HG03175 (cell line): ENCODE results near the gene ANXA9.

ENCODE experiments used
- ATAC-seq: cut with Tn5 transposase; IDR thresholded peaks from one replicate; pipeline ENCODE4 v1.9.1; 2021; ENCODE audit warnings: mild to moderate bottlenecking, moderate library complexity; ENCODE audit not compliant: unreplicated experiment

ANXA9 gene

GRCh38 chr1:151002611-151003010, 20.5 kb downstream of the ANXA9 start:
- no peak for ATAC-seq

- ATAC-seq = no peak
Measured at GRCh38 chr1:151003180-151003579, 21.1 kb downstream of the ANXA9 start.

GRCh38 chr1:151005729-151006319, 23.7 kb downstream of the ANXA9 start:
- no peak for ATAC-seq

GRCh38 chr1:151006327-151007052, 24.4 kb downstream of the ANXA9 start, which contains the start of gene MINDY1:
MINDY1 (minus strand) TSS chr1:151006902; CDS start chr1:151002617, 4,285 bp downstream.
- peak; percentile 34 for ATAC-seq

GRCh38 chr1:151007853-151008243, 25.8 kb downstream of the ANXA9 start:
- ATAC-seq = no peak

GRCh38 chr1:151008244-151009205, 26.4 kb downstream of the ANXA9 start, which contains the start of gene PRUNE1:
PRUNE1 (plus strand) TSS chr1:151008449; CDS start chr1:151008633, 184 bp downstream.
- peak; percentile 71 for ATAC-seq

- ATAC-seq = no peak
Measured at GRCh38 chr1:151009206-151009587, 27.1 kb downstream of the ANXA9 start.

- ATAC-seq = no peak
Measured at GRCh38 chr1:151009674-151010345, 27.7 kb downstream of the ANXA9 start.

GRCh38 chr1:151010346-151010726, 28.2 kb downstream of the ANXA9 start:
- ATAC-seq = no peak

GRCh38 chr1:151011154-151011850, 29.2 kb downstream of the ANXA9 start:
- ATAC-seq = no peak

GRCh38 chr1:151012684-151013471, 30.8 kb downstream of the ANXA9 start:
- ATAC-seq = no peak

- ATAC-seq = no peak
Measured at GRCh38 chr1:151013518-151013917, 31.4 kb downstream of the ANXA9 start.

GRCh38 chr1:151024540-151025146, 42.6 kb downstream of the ANXA9 start:
- no peak for ATAC-seq

- ATAC-seq = no peak
Measured at GRCh38 chr1:151026460-151026859, 44.4 kb downstream of the ANXA9 start.

GRCh38 chr1:151032164-151032563, 50.1 kb downstream of the ANXA9 start:
- no peak for ATAC-seq

- no peak for ATAC-seq
Measured at GRCh38 chr1:151035167-151035566, 53.1 kb downstream of the ANXA9 start.

- ATAC-seq = no peak
Measured at GRCh38 chr1:151036356-151036755, 54.3 kb downstream of the ANXA9 start, which contains the start of gene BNIPL. BNIPL (plus strand) TSS chr1:151036586; CDS start chr1:151036726, 140 bp downstream.

GRCh38 chr1:151037032-151037431, 54.9 kb downstream of the ANXA9 start:
- ATAC-seq = no peak

- ATAC-seq = no peak
Measured at GRCh38 chr1:151039521-151039920, 57.4 kb downstream of the ANXA9 start.
